Measurements from ENCODE around the gene NLGN3. TPM values are rescaled to one million over a fixed set of nuclear protein-coding genes. Genes with fewer than 3 reads are reported as not detected.

Gene NLGN3
- total and polyA plus RNA-seq, 2 donors (not counting 3 experiments of a cell fraction or from before 2014, with no cell fraction given): 0.37 to 0.40 TPM

DNA sequence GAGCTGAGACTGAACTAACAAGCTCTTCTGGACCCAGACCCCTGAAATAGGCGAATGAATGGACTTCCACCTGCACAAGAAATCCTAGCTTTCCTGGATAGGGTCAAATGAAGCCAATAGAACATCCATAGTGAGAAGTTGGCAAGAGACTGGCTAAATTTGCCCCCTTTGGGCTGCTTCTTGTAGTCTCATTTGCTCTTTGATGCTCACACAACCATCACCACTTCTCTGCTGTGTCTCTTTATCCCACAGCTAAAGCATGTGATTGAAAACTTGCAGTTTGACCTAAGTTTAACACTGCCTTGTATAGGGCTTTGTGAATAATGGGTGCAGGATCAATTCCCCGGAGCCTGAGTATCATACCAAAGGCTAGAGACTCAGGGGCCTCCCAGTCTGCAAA is 38.2 kb downstream of the NLGN3 start:
- POLR2A ChIA-PET: interaction anchor here (1.7 kb wide), 1 partner anchor 100 kb away, joined by 5 read pairs; the partner anchor contains the start of gene NONO
- DNase-seq (ENCODE audit: low read depth, low spot score): no peak
- no peak overlapping the region for H3K4me2 ChIP-seq (ENCODE audit: insufficient read depth, low read length)
- peaks cover 7% of the 10 kb centered on the region for H3K4me1 ChIP-seq (ENCODE audit: control insufficient read depth, extremely low read depth, insufficient read depth, low read length)
- no peak overlapping the region for H3K9ac ChIP-seq (replicated peaks; ENCODE audit: extremely low read depth, insufficient read depth, low read length)
- no peak overlapping the region for H3K27ac ChIP-seq (ENCODE audit: insufficient read depth, low read depth, low read length)
- peak; percentile 52 for FAIRE-seq
- CTCF ChIA-PET: interaction anchor here (1.2 to 3.3 kb wide), 2 partner anchors 213 to 413 kb away, joined by 5 to 18 read pairs; no protein-coding TSS in a partner anchor
- H3K27me3 ChIP-seq (ENCODE audit: control insufficient read depth in 2 of 2, insufficient read depth in 2 of 2, low read length in 2 of 2): no peaks in the 10 kb centered on the region
- dilution Hi-C loops (cut with MboI; ENCODE audit: extremely low pct_ligation_motif_present, low sequenced_read_pairs) (no loop called here), intact Hi-C loops (cut with micrococcal nuclease) (loop anchor here (1.0 to 5.0 kb wide), 3 partner anchors 72 to 184 kb away; partner anchors contain the start of genes NONO and TAF1)
- H3K9me3 ChIP-seq (replicated peaks; ENCODE audit: control insufficient read depth, insufficient read depth, low read length): no peaks in the 10 kb centered on the region
- no peaks in the 10 kb centered on the region for H3K36me3 ChIP-seq (ENCODE audit: control insufficient read depth in 2 of 2, extremely low read depth in 1 of 2, insufficient read depth in 2 of 2, low read length in 2 of 2)
- no peaks in the 10 kb centered on the region for H3K79me2 ChIP-seq (ENCODE audit: control insufficient read depth, insufficient read depth, low read length)
- no peaks in the 10 kb centered on the region for H4K20me1 ChIP-seq (replicated peaks; ENCODE audit: control insufficient read depth, extremely low read depth, insufficient read depth, low read length)
- no TSS peak for BruUV-seq (replicated peaks)
- TF ChIP-seq POLR2A (IDR thresholded peaks at IDR 0.05; ENCODE audit: low read depth, low read length) (no peak), FOS (IDR thresholded peaks at IDR 0.05; ENCODE audit: borderline replicate concordance, insufficient read depth, low read length) (no peak), GATA2 (IDR thresholded peaks at IDR 0.05; ENCODE audit: insufficient read depth, insufficient read length, low read depth, low read length) (no peak), JUN (IDR thresholded peaks at IDR 0.05; ENCODE audit: borderline replicate concordance, insufficient read depth, insufficient read length, low read depth) (no peak), POLR2AphosphoS5 (IDR thresholded peaks at IDR 0.05; ENCODE audit: insufficient read depth, low read depth, low read length) (no peak), MYC (IDR thresholded peaks at IDR 0.05; ENCODE audit: low read depth, low read length) (no peak)
- TF ChIP-seq, protein P1, sequence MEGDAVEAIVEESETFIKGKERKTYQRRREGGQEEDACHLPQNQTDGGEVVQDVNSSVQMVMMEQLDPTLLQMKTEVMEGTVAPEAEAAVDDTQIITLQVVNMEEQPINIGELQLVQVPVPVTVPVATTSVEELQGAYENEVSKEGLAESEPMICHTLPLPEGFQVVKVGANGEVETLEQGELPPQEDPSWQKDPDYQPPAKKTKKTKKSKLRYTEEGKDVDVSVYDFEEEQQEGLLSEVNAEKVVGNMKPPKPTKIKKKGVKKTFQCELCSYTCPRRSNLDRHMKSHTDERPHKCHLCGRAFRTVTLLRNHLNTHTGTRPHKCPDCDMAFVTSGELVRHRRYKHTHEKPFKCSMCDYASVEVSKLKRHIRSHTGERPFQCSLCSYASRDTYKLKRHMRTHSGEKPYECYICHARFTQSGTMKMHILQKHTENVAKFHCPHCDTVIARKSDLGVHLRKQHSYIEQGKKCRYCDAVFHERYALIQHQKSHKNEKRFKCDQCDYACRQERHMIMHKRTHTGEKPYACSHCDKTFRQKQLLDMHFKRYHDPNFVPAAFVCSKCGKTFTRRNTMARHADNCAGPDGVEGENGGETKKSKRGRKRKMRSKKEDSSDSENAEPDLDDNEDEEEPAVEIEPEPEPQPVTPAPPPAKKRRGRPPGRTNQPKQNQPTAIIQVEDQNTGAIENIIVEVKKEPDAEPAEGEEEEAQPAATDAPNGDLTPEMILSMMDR (IDR thresholded peaks at IDR 0.05; ENCODE audit: extremely low read depth in 1 of 2, insufficient read depth in 1 of 2, low read depth in 1 of 2, low read length in 2 of 2): no peak
- TF ChIP-seq, protein P2, sequence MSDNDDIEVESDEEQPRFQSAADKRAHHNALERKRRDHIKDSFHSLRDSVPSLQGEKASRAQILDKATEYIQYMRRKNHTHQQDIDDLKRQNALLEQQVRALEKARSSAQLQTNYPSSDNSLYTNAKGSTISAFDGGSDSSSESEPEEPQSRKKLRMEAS (IDR thresholded peaks at IDR 0.05; ENCODE audit: insufficient read depth, insufficient read length): no peak
- H3K9me1 ChIP-seq (replicated peaks; ENCODE audit: control insufficient read depth, extremely low read depth, insufficient read depth, low read length): no peaks in the 10 kb centered on the region
- no peak overlapping the region for H2AFZ ChIP-seq (ENCODE audit: low read depth, low read length)
- no peak overlapping the region for H3K4me3 ChIP-seq (replicated peaks in 1 of 3; ENCODE audit: insufficient read depth in 1 of 3, low read depth in 1 of 3, low read length in 3 of 3)
